Raji (cell line): Measurements from ENCODE around the gene TMEM108.

Source experiments
- POLR2A ChIP-seq: IDR thresholded peaks from 2 replicates; pipeline ENCODE4 v1.6.1; 2011; ENCODE audit warnings: low read depth, low read length, control low read depth; ENCODE audit not compliant: insufficient read depth

Gene TMEM108

GRCh38 chr3:133130168-133130567 lies 92.0 kb downstream of the TMEM108 start:
- TF ChIP-seq POLR2A, result no peak

DNA sequence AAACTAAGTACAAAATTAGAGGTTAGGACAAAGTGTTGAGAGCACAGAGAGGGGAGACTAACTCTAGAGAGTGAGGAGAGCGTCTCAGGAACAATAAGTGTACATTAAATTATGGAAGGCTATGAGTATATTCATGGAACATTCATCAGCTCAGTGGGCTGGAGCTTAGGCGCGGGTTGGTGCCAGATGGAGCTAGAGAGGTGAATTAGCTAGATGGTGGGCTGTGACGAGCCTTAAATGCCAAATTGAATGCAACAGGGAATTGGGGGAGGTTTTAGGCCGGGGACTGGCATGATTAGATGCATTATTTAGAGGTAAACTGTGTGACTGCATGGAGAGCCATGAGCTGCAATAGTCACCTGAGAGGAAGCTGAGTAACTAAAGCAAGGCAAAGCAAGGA lies 97.1 kb downstream of the TMEM108 start:
- TF ChIP-seq POLR2A, result no peak

GRCh38 chr3:133136114-133137041 lies 98.2 kb downstream of the TMEM108 start:
- TF ChIP-seq POLR2A, result no peak

DNA sequence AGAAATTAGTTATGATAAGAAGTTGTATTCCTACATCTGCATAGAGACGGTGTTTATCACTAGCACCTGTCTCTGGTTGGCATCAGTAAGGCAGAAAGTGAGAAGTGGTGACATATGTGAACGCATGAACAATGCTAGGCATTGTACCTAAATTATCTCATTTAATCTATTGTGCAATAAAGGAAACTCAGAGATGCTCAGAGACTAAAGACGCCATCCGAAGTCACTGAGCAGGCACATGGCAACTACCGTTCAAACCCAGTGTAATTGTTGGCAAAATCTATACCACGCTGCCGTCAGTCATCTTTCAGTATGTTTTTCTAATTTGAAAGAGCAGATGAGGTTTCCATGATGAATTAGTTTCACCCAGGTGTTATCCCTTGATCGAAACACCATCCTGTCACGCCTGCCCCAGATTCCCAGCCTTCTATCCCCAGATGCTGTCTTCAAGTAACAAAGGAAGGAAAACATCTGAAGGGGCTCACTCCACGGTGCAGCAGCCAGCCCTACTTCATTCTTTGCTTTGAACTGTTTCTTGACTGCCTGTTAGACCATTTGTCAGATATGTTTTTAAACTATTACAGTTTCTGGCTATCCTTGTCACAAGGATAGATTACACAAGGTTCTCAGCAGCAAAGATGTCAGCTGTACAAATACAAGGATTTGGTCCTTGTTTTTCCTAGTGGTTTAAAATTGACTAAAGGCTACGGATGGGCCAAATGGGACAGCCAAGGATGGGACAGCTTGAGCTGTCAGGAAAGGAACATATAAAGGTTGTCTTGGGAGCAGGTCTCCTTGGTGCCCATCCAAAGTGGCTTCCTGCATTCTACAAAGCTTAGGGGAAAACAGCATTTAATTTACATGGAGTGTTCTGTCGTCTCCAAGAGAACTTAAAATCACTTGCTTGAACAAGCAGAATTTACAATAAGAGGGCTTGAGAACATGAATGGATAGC lies 99.1 kb downstream of the TMEM108 start:
- no peak for TF ChIP-seq POLR2A

DNA sequence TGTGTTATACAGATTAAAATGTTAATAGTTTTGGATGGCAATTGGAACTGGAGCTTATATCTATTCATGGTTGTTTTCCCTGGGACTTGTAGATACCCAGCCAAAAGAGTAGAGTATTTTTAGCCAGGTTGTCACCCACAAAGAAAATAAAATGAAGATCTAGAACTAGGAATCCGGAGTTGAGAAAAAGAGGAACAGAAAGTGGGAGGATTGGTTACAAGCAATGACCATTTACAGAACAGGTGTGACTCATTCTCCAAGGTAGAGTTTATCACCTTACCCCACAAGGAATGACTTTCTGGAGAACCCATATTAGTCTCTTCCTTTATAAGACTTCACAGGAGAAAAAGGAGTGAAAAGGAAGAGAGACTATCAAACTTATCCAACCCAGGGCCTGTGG lies 99.8 kb downstream of the TMEM108 start:
- TF ChIP-seq POLR2A, result no peak

- TF ChIP-seq POLR2A, result no peak
Measured at GRCh38 chr3:133152056-133152455, 113.9 kb downstream of the TMEM108 start.

- TF ChIP-seq POLR2A, result no peak
Measured at GRCh38 chr3:133152681-133153220, 114.6 kb downstream of the TMEM108 start.

DNA sequence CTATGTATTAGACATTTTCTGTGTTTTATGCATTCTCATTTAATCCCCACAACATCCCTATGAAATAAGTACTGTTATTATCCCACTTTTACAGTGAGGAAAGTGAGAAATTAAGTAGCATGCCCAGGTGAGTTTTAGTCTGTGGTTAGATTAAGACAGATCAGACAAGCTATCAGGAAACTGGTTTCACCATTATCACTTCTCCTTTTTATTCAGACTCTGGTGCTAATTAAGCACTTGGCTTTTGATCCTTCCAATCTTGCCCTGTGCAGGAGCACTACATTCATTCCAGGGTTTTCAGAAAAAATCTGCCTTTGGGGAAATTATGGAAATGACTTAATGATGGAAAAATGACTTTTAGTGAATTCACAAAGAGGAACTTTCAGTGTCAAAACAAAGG lies 115.2 kb downstream of the TMEM108 start:
- no peak for TF ChIP-seq POLR2A

DNA sequence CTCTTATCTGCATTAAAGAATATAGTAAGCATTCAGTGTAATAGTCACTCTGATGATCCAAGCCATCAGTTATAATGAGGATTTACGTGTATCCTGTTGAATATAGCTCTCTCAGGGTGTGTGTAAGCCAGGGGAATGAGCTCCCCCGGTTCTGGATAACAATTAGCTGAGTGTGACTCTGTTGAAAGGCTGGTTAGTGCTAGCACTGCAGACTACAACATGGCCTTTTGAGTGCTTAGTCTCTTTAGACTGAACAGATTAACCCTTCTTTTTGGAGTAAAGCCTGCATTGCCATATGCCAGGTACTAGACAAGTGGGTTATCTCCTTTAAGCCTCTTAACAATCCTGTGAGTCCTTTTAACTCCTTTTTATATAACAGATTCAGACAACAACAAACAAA lies 119.5 kb downstream of the TMEM108 start:
- TF ChIP-seq POLR2A, result no peak

- TF ChIP-seq POLR2A, result no peak
Measured at GRCh38 chr3:133158686-133159085, 120.5 kb downstream of the TMEM108 start.

- TF ChIP-seq POLR2A, result no peak
Measured at GRCh38 chr3:133159498-133160475, 121.6 kb downstream of the TMEM108 start.

- no peak for TF ChIP-seq POLR2A
Measured at GRCh38 chr3:133161656-133162055, 123.5 kb downstream of the TMEM108 start.

DNA sequence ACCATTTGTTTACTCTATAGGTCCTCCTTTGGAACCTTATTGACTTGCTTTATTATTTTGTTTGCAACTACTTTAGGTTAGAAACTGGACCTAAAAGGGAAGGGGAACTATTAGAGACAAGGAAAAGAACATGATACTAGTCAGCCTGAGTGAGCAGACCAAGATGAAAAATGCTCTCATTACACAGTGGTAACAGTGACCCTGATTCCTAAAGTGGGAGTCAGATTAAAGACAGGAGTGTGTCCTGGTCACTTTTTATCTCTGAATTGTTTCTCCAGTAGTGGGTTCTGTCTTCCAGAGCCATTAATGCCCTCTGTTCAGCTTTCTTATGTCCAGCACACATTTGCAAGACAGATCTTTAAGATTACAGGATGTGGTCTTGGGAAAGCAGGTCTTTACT lies 124.1 kb downstream of the TMEM108 start:
- TF ChIP-seq POLR2A, result no peak

DNA sequence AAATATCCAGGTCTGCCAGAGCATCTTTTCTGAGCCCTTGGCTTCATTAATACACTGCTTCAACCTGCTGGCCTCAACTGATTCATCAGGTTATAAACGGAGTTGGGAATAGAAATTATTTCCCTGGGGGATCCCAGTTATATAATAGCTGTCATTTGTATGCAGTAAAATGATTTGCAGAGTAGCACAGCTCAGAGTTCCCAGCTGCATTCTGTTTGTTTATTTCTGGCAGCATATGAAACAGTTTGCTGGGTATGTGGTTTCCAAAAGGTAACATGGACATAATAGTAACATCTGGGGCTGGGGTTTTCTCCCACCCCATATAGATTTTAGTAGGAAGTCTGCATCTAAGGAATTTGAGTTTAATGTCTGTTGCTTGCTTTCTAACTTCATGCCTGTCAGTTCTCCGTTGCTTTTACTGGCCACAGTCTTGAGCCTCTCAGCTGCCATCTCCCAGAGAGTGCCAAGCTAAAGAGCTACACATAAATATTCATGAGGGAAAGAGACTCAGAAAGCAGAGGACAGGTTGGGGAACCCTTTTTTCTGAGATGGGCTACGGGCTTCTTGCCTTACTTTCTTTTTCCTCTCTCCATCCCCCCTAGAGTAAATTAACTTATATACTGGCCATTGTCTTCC lies 124.6 kb downstream of the TMEM108 start:
- TF ChIP-seq POLR2A, result no peak
